Activated CD4-positive, alpha-beta T cell treated with anti-CD3 and anti-CD28 coated beads for 36 hours (primary cell): ENCODE results near the gene MESP2. TPM values are rescaled to one million over a fixed set of nuclear protein-coding genes. Genes with fewer than 3 reads are reported as not detected.

ENCODE experiments used
- ATAC-seq: fragments of 200-7000 bp; cut with Tn5 transposase; one replicate; pipeline ENCODE4 v1.10.0; 2021; ENCODE audit warnings: mild to moderate bottlenecking, moderate library complexity
- CTCF ChIA-PET: fragments of 350-600 bp; sonication (Branson Sonifier 250); formaldehyde crosslinking; loops from one replicate; lab custom pipeline; 2021; ENCODE audit warnings: antibody characterized with exemption; lab: Charles Lee
- POLR2A ChIA-PET: fragments of 350-600 bp; sonication (Branson Sonifier 250); formaldehyde crosslinking; loops from one replicate; lab custom pipeline; 2021; ENCODE audit warnings: antibody characterized with exemption, inconsistent platforms; lab: Charles Lee
- DNase-seq: peaks from one replicate; pipeline ENCODE4 v3.0.0-alpha.2; 2020
- H3K27ac Mint-ChIP-seq: one replicate; pipeline ENCODE4 v1.8.0; 2021; ENCODE audit warnings: mixed read lengths
- H3K27me3 Mint-ChIP-seq: one replicate; pipeline ENCODE4 v1.8.0; 2021; ENCODE audit warnings: mixed read lengths
- H3K36me3 Mint-ChIP-seq: one replicate; pipeline ENCODE4 v1.8.0; 2021; ENCODE audit warnings: low read depth, mixed read lengths
- H3K4me1 Mint-ChIP-seq: one replicate; pipeline ENCODE4 v1.8.0; 2021; ENCODE audit warnings: mixed read lengths
- H3K4me3 Mint-ChIP-seq: one replicate; pipeline ENCODE4 v1.8.0; 2021; ENCODE audit warnings: mild to moderate bottlenecking, moderate library complexity, mixed read lengths
- H3K9me3 Mint-ChIP-seq: one replicate; pipeline ENCODE4 v1.8.0; 2021; ENCODE audit warnings: low read depth, mixed read lengths
- intact Hi-C, 2 experiments: fragments of 100-400 bp; cut with DNase I in 1 of 2; cut with micrococcal nuclease in 1 of 2; formaldehyde crosslinking; loops; one replicate each; pipeline versions ENCODE4 v1.14.2 to v1.15.1; 2022 to 2024; cut with DNase I, micrococcal nuclease
- total RNA-seq, 2 experiments: library from RNA; stranded (reverse); gene quantifications; one replicate each; pipeline ENCODE4 v1.2.3, GENCODE V29; 2021

Gene MESP2
- total RNA-seq, 2 experiments from 2014 or later: 0.14 to 0.30 TPM

GRCh38 chr15:89746386-89746780 is 29.7 kb upstream of the MESP2 start:
- DNase-seq (no peak), ATAC-seq (no peak)
- intact Hi-C loops: no loop called here
- Mint-ChIP-seq H3K36me3 (no peaks in the 10 kb centered on the region), H3K27me3 (peaks cover 4% of the 10 kb centered on the region), H3K4me3 (no peak overlapping the region), H3K4me1 (peaks cover 4% of the 10 kb centered on the region), H3K27ac (no peak overlapping the region), H3K9me3 (no peaks in the 10 kb centered on the region)
- CTCF ChIA-PET: no interaction called here
- POLR2A ChIA-PET: no interaction called here

DNA sequence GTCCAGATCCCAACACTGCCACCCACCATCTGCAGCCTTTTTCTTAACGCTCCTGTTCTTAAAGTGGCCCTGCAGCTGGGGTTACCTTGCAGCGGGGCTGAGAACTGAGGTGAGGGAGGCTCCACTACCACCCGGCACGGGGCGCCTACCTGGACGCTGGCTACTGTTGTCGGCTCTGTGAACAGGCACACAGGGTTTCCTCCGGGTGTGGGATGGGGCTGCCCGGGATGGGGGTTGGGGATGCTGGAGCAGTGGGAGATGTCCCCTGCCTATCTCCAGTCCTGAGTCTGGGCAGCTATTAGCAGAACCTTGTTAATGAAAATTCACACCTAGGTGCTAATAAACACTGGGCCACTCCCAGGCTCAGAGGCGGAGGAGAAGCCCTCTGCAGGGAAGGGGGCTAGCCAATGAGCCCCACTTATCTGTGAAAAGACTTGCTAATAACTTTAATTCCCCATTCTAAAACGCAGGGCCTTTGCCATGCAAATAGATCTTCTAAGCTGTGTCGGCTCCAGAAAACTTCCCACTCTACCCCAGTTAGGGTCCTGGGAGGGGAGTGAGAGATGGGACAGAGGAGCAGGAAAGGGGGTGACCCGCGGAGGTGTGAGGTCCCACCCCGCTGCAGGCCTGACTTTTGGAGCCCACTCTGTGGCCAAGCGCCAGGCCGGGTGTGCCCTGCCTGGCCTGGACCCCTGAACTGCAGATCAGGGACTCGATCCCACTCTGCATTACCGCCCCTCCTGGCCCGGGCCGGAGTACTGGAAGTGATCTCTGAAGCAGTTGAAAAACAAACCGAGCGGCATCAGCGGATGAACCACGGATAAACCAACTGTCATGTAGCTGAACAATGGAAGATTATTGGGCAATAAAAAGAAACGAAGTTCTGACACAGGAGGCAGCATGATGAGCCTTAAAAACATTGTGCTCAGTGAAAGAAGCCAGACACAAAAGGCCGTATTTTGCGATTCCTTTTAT is 28.1 kb upstream of the MESP2 start:
- H3K27ac Mint-ChIP-seq: no peak overlapping the region
- H3K9me3 Mint-ChIP-seq: no peaks in the 10 kb centered on the region
- H3K4me3 Mint-ChIP-seq: no peak overlapping the region
- ATAC-seq (no peak), DNase-seq (no peak)
- intact Hi-C loops: no loop called here
- peaks cover 7% of the 10 kb centered on the region for H3K27me3 Mint-ChIP-seq
- ChIA-PET POLR2A (interaction anchor here (0.6 kb wide), 1 partner anchor 127 kb away, joined by 5 read pairs; no protein-coding TSS in a partner anchor), CTCF (interaction anchor here (0.6 kb wide), 1 partner anchor 129 kb away, joined by 3 read pairs; no protein-coding TSS in a partner anchor)
- H3K4me1 Mint-ChIP-seq: peaks cover 4% of the 10 kb centered on the region
- H3K36me3 Mint-ChIP-seq: no peaks in the 10 kb centered on the region

GRCh38 chr15:89749054-89749453 is 27.1 kb upstream of the MESP2 start:
- Mint-ChIP-seq H3K27ac (no peak overlapping the region), H3K4me3 (peak overlapping the region; percentile 73)
- POLR2A ChIA-PET: no interaction called here

DNA sequence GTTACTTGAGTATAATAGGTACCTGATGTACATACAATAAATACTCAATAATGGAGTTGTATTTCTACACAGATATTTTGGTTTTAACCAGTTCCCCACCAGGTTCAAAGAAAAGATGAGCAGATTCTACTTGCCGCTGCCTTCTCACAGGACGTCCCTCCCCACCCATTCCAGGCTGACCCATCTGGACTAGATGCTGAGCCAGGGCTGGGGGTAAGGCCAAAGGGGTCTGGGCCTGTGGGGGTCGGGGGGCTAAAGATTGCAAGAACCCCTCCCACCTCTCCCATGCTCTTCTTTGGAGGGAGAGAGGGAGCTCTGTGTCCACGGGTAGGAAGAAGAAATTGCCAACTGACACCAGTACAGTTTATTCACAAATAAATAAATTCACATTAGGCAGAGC is 26.6 kb upstream of the MESP2 start:
- DNase-seq (no peak), ATAC-seq (no peak)
- intact Hi-C loops: no loop called here
- no peaks in the 10 kb centered on the region for H3K9me3 Mint-ChIP-seq
- POLR2A ChIA-PET: no interaction called here
- H3K4me1 Mint-ChIP-seq: peaks cover 4% of the 10 kb centered on the region
- CTCF ChIA-PET: interaction anchor here (0.6 to 7.2 kb wide), 3 partner anchors 8 to 313 kb away, joined by 3 to 41 read pairs (median 3); no protein-coding TSS in a partner anchor
- H3K36me3 Mint-ChIP-seq: no peaks in the 10 kb centered on the region
- H3K27ac Mint-ChIP-seq: no peak overlapping the region
- peaks cover 9% of the 10 kb centered on the region for H3K27me3 Mint-ChIP-seq
- peak overlapping the region; percentile 73 for H3K4me3 Mint-ChIP-seq

More at GRCh38 chr15:89749054-89749453, 27.1 kb upstream of the MESP2 start:
- ATAC-seq (no peak), DNase-seq (no peak)
- Mint-ChIP-seq H3K4me1 (peaks cover 4% of the 10 kb centered on the region), H3K27me3 (peaks cover 9% of the 10 kb centered on the region), H3K9me3 (no peaks in the 10 kb centered on the region), H3K36me3 (no peaks in the 10 kb centered on the region)
- intact Hi-C loops: no loop called here
- CTCF ChIA-PET: interaction anchor here (0.6 to 7.2 kb wide), 2 partner anchors 8 to 313 kb away, joined by 3 to 41 read pairs; no protein-coding TSS in a partner anchor

DNA sequence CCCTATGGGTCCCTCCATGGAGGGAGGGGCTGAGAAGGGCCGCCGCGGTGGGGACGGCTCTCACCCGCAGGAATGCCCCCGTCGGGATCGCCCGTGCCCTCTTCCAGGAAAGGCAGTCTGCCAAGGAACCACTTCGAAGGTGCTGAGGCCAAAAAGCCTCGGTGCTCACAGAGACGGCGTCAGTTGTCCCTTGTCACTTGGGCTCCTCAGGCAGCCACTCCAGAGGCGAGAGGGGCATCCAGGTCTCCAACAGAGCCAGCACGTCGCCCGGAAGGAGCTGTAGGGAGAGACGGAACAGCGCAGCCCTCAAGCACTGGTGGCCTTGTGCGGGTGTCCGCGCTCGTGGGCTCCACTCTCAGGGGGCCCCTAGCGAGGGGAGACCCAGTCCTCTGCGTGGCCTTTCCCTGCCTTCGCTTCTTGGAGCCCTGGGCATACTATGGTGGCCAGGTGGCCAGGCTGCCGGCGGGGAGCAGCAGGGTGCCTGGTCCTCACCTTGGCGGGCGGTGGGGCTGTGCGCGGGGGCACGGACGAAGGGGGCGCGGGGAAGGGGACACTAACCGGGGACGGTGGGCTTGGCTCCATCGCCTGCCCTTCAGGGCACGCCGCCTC is 26.1 kb upstream of the MESP2 start:
- intact Hi-C loops: loop anchor here in 1 of 2 experiments (1.0 to 5.0 kb wide), 2 partner anchors 60 to 142 kb away; partner anchors contain the start of genes AP3S2, PEX11A and WDR93
- ATAC-seq: peak; percentile 1
- H3K9me3 Mint-ChIP-seq: no peaks in the 10 kb centered on the region
- peak overlapping the region; percentile 73 for H3K4me3 Mint-ChIP-seq
- peaks cover 4% of the 10 kb centered on the region for H3K4me1 Mint-ChIP-seq
- no peaks in the 10 kb centered on the region for H3K36me3 Mint-ChIP-seq
- peak; percentile 31 for DNase-seq
- peak overlapping the region; percentile 47 for H3K27ac Mint-ChIP-seq
- POLR2A ChIA-PET: no interaction called here
- peaks cover 9% of the 10 kb centered on the region for H3K27me3 Mint-ChIP-seq
- CTCF ChIA-PET: interaction anchor here (0.6 to 7.2 kb wide), 7 partner anchors 9 to 312 kb away, joined by 3 to 41 read pairs (median 3); no protein-coding TSS in a partner anchor

GRCh38 chr15:89750560-89751542 is 25.3 kb upstream of the MESP2 start, which contains the start of gene MESP1:
TSS of gene MESP1 (minus strand) at chr15:89751249. CDS start at chr15:89751231, 18 bp downstream.
- Mint-ChIP-seq H3K27me3 (peaks cover 11% of the 10 kb centered on the region), H3K9me3 (no peaks in the 10 kb centered on the region), H3K4me1 (peaks cover 4% of the 10 kb centered on the region), H3K4me3 (peak within 1 kb of the TSS; percentile 73), H3K27ac (no peak within 1 kb of the TSS), H3K36me3 (no peaks in the 10 kb centered on the region)
- DNase-seq (peak; percentile 93), ATAC-seq (peak; percentile 94)
- POLR2A ChIA-PET: interaction anchor here (0.9 kb wide), 1 partner anchor 10 kb away, joined by 3 read pairs; no protein-coding TSS in a partner anchor
- CTCF ChIA-PET: interaction anchor here (0.9 to 7.2 kb wide), 9 partner anchors 10 to 138 kb away, joined by 3 to 41 read pairs (median 3); no protein-coding TSS in a partner anchor
- intact Hi-C loops: loop anchor here in 1 of 2 experiments (1.0 to 5.0 kb wide), 2 partner anchors 61 to 141 kb away; partner anchors contain the start of genes AP3S2, PEX11A and WDR93

DNA sequence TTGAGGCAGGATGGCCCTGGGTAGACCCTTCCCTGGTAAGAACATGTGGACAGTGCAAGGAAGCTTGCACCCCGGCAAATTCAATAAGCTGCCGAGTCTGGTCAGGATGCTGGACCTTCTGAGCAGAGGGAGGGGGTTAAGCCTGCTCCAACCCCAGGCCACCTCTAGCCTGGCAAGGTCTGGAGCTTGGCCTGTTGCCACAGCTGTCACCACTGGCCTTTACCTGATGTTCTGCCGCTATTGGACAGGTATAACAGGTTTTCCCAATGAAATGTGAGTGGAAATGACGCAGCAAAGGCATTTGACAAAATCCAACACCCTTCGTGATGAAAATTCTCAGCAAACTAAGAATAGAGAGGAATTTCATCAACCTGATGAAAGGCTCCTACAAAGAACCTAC is 24.4 kb upstream of the MESP2 start:
- intact Hi-C loops: loop anchor here in 1 of 2 experiments (5.0 kb wide), 1 partner anchor 141 kb away; the partner anchor contains the start of gene AP3S2
- Mint-ChIP-seq H3K36me3 (no peaks in the 10 kb centered on the region), H3K4me1 (peaks cover 4% of the 10 kb centered on the region), H3K27ac (no peak overlapping the region), H3K4me3 (no peak overlapping the region), H3K27me3 (peaks cover 13% of the 10 kb centered on the region), H3K9me3 (no peaks in the 10 kb centered on the region)
- DNase-seq (no peak), ATAC-seq (no peak)
- ChIA-PET POLR2A (interaction anchor here (0.9 kb wide), 1 partner anchor 9 kb away, joined by 3 read pairs; no protein-coding TSS in a partner anchor), CTCF (interaction anchor here (0.9 to 7.2 kb wide), 7 partner anchors 7 to 336 kb away, joined by 3 to 41 read pairs (median 3); no protein-coding TSS in a partner anchor)

- peaks cover 4% of the 10 kb centered on the region for H3K4me1 Mint-ChIP-seq
- peaks cover 13% of the 10 kb centered on the region for H3K27me3 Mint-ChIP-seq
- no peaks in the 10 kb centered on the region for H3K9me3 Mint-ChIP-seq
- ATAC-seq: no peak
- DNase-seq: no peak
- H3K4me3 Mint-ChIP-seq: no peak overlapping the region
- CTCF ChIA-PET: interaction anchor here (0.7 to 7.2 kb wide), 2 partner anchors 13 to 34 kb away, joined by 3 to 41 read pairs; no protein-coding TSS in a partner anchor
- intact Hi-C loops: loop anchor here in 1 of 2 experiments (5.0 kb wide), 1 partner anchor 138 kb away; the partner anchor contains the start of gene AP3S2
- POLR2A ChIA-PET: no interaction called here
- no peaks in the 10 kb centered on the region for H3K36me3 Mint-ChIP-seq
- no peak overlapping the region for H3K27ac Mint-ChIP-seq
These were observed 22.3 kb upstream of the MESP2 start for GRCh38 chr15:89753855-89754254.

GRCh38 chr15:89754361-89755154 is 21.6 kb upstream of the MESP2 start:
- no peaks in the 10 kb centered on the region for H3K9me3 Mint-ChIP-seq
- H3K4me1 Mint-ChIP-seq: peaks cover under 1% of the 10 kb centered on the region
- intact Hi-C loops: loop anchor here in 1 of 2 experiments (5.0 kb wide), 1 partner anchor 138 kb away; the partner anchor contains the start of gene AP3S2
- ChIA-PET CTCF (interaction anchor here (0.7 to 7.2 kb wide), 6 partner anchors 13 to 122 kb away, joined by 3 to 41 read pairs (median 4); no protein-coding TSS in a partner anchor), POLR2A (interaction anchor here (0.6 kb wide), 1 partner anchor 13 kb away, joined by 5 read pairs; no protein-coding TSS in a partner anchor)
- H3K27me3 Mint-ChIP-seq: peaks cover 10% of the 10 kb centered on the region
- DNase-seq: no peak
- H3K4me3 Mint-ChIP-seq: no peak overlapping the region
- ATAC-seq: no peak
- H3K27ac Mint-ChIP-seq: no peak overlapping the region
- H3K36me3 Mint-ChIP-seq: no peaks in the 10 kb centered on the region
